DMS53 treated with DMSO at 0.1 percent for 48 hours (cell line): ENCODE results near the gene TLE5.
"Not testable (repeated sequence)": the region's sequence is repeated elsewhere in the genome, so short reads cannot be mapped to it uniquely, and the experiment has no call there.

ENCODE experiments used
- DNase-seq: peaks from one replicate; lab custom pipeline; 2025; ENCODE audit not compliant: unreplicated experiment; lab: John Stamatoyannopoulos, UW

Gene TLE5

GRCh38 chr19:3027981-3028304, 34.4 kb downstream of the TLE5 start:
- no peak for DNase-seq

DNA sequence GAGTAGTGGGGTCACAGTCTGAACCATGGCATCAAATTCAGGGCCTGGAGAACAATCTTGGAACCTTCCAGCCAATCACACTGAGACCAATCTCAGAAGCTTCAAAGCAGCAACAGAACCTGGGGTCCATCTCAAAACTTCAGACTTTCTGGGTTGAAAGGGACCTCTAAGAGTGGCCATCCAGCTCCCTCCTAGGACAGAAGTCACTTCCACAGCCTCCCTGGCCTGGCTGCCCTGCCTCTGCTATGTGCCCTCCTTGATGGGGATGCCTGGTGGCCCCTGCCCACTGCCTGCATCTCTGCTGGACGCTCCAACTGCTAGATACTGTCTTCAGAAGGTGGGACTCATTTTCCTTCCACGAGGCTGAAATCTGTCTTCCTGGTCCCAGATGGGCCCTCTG, 35.0 kb downstream of the TLE5 start:
- no peak for DNase-seq

- DNase-seq, result no peak
These were observed 35.5 kb downstream of the TLE5 start for GRCh38 chr19:3026768-3027167.

- DNase-seq, result no peak
These were observed 36.8 kb downstream of the TLE5 start for GRCh38 chr19:3025549-3025886.

DNA sequence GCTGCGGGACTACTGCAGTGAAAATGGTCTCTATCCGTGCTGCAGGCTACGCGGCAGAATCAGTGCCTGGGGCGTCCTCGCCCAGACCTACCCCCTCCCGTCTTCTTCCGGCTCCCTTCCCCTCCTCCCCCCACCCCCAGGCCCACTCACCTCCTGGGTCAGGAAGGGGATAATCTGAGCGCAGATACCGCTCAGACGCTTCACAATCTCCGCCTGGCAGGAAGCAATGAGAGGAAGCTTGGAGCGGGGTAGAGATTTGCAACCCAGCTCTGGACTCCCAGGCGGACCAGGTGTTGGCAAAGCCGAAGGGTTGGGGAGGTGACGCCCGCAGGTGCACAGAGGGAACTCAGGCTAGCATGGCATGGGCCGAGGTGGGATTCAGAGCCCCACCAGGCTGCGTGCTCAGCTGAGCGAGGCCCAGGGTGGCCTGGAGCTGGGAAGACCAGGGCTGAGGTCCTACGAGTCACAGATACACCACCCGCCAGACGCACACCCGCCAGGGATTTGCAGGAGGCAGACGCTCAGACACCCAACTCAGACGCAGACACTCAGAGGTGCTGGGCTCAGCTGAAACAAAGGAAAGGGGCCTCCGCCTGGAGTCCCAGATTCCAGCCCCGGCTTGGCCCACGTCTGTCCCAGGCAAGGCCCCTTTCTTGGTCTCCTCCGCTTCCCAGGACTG, 37.3 kb downstream of the TLE5 start:
- no peak for DNase-seq

DNA sequence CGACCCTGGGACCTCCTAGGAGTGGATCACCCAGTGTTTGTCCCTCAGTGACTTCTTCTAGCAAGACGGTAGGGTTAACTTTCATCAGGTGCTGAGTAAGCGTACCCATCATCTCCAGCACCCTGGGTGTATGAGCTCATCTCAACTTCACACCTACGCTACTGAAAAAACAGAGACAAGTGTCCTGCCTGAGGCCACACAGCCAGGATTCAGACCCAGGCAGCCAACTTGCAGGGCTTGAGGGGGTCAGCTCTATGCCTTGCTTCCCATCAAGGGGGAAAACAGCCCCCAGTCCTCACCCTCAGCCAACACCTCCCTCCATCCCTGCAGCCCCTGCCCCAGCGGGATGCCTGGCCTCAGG, 37.8 kb downstream of the TLE5 start:
- no peak for DNase-seq

DNA sequence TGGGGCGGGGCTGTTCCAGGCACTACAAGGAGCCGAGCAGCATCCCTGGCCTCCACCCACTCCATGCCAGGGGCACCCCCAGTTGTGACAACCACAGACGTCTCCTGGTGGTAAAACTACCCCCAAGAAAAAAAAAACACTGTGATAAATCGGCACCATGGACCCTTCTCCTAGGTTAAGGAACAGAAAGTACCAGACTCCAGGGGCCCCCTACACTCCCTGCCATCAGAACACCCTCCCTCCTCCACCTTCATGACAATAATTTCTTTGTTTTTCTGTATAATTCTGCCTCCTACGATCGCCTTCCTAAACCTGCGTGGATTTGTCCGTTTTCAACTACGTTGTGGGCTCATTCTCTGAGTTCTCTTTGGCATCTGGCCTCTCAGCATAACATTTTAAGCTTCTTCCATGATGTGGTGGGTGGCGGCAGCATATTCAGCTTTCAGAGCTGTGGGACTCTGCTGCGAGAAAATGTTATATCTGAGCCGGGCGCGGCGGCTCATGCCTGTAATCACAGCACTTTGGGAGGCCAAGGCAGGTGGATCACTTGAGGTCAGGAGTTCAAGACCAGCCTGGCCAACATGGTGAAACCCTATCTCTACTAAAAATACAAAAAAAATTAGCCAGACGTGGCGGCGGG, 41.9 kb downstream of the TLE5 start:
- DNase-seq, result no peak

- DNase-seq, result no peak
These were observed 43.0 kb downstream of the TLE5 start for GRCh38 chr19:3019211-3019854.

DNA sequence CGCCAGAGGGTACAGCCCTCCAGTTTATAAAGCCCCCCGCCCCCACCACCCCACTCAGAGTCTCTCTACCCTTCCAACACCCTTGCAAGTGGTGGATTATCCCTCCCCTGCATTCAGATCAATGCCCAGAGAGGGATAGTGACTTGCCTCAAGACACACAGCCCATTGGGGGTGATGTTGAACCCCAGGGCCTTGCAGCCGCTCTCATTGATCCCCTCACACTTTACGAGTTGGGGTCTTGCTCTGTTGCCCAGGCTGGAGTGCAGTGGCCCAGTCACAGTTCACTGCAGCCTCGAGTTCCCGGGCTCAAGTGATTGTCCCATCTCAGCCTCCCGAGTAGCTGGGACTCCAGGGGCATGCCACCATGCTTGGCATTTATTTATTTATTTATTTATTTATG, 44.4 kb downstream of the TLE5 start:
- no peak for DNase-seq

DNA sequence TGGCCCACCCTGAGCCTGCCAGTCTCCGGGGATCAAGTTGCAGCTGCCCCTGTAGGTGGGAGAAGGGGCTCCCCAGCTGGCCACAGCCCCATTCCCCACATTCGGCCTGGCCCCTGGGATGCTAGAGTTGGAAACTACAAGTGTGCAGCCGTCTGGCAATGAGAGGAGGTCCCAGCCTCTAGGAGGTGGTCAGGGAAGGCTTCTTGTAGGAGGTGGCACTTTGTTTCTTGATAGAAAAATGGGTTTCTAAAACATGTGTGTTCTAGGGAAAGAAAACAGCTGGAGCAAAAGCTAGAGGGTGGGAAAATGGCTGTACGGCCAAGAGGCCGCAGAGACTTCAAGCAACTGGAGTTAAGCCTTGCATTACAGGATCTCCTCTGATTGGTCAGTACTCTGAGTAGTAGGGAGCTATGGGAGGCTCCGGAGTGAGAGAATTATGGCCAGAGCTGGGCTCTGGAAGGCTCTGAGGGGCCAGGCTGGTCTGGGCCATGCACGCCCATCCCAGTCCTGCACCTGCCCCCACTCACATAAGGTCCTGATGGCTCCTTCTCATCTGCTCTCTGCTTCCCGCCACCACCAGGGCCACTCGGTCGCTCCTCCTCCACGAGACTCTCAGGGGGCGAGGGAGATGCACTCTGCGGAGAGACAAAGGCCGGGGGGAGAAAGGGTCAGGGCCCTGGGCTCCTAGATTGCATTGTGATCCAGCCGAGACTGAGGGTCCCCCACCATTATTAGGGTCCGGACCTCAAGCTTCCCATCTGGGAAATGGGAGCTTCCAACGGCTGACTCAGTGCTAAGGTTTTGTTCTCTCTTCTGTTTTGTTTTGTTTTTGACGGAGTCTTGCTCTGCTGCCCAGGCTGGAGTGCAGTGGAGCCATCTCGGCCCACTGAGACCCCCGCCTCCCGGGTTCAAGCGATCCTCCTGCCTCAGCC, 46.9 kb downstream of the TLE5 start:
- DNase-seq, result no peak

GRCh38 chr19:3014135-3014534, 48.2 kb downstream of the TLE5 start:
- DNase-seq, result no peak

GRCh38 chr19:3013263-3013725, 49.0 kb downstream of the TLE5 start:
- DNase-seq, result no peak

- DNase-seq, result no peak
These were observed 49.6 kb downstream of the TLE5 start for GRCh38 chr19:3012621-3013262.

DNA sequence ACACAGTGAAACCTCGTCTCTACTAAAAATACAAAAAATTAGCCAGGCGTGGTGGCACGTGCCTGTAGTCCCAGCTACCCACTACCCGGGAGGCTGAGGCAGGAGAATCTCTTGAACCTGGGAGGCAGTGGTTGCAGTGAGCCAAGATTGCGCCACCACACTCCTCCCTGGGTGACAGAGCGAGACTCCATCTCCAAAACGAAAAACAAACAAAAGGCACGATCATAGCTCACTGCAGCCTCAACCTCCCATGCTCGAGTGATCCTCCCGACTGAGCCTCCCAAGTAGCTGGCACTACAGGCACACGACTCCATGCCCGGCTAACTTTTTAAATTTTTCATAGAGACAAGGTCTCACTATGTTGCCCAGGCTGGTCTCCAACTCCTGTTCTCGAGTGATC, 50.2 kb downstream of the TLE5 start:
- not testable (repeated sequence) for DNase-seq

- DNase-seq, result no peak
These were observed 51.4 kb downstream of the TLE5 start for GRCh38 chr19:3010871-3011270.

- DNase-seq, result no peak
These were observed 53.3 kb downstream of the TLE5 start for GRCh38 chr19:3008994-3009393.

DNA sequence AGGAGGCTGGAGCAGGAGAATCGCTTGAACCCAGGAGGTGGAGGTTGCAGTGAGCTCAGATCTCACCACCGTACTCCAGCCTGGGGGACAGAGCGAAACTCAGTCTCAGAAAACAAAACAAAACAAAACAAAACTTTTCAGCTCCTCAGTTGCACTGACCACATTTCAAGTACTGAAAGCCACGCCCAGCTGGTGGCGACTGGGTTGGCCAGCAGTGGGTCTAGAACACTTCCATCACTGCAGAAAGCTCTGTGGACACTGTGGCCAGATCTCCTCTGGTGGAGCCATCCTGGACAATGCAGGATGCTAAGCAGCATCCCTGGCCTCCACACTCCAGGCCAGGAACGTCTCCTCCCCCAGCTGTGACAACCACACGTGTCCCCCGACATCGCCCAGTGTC, 54.3 kb downstream of the TLE5 start:
- no peak for DNase-seq

DNA sequence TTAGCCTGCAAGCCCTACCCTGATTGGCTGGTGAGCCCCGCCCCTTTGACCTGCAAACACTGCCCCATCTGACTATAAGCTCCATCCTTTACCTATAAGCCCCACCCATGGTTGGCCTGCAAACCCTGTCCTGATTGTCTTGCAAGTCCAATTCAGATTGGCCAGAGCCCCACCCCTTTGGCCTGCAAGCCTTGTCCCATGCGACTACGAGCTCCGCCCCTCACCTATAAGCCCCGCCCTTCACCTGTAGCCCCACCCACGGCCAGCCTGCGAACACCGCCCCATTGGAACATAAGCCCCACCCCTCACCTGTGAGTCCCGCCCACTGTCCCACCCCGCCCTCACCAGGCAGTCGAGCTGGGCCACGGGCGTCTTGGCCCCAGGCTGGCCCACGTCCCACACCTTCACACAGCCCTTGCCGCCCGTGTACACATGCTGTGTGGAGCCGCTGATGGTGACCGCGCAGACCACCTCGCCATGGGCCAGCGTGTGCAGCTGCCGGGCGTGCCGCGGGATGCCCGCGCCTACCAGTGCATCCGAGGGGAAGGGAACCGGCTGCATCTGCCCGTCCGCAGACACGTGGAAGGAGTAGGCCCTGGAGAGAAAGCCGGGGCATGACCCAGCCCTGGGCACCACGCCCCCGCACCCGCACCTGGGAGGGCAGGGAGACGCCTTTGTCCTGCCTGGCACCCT, 56.1 kb downstream of the TLE5 start:
- no peak for DNase-seq

- no peak for DNase-seq
These were observed 57.0 kb downstream of the TLE5 start for GRCh38 chr19:3005345-3005744.

GRCh38 chr19:3004522-3004921, 57.8 kb downstream of the TLE5 start:
- DNase-seq, result no peak

GRCh38 chr19:3003046-3003445, 59.2 kb downstream of the TLE5 start:
- DNase-seq, result no peak
